Brain microvascular endothelial cell (primary cell): Measurements from ENCODE around the gene TCN2.

Source experiments
- DNase-seq: peaks from one replicate; pipeline ENCODE4 v3.0.0-alpha.2; 2020
- H3K27ac ChIP-seq: fragments of 250-450 bp; sonication (Bioruptor Pico); 2 replicates; pipeline ENCODE4 v1.5.1; 2020; ENCODE audit warnings: mild to moderate bottlenecking, moderate library complexity
- H3K27me3 ChIP-seq: fragments of 250-450 bp; sonication (Bioruptor Pico); replicated peaks from 2 replicates; pipeline ENCODE4 v1.5.1; 2020; ENCODE audit warnings: mild to moderate bottlenecking
- H3K36me3 ChIP-seq: fragments of 250-450 bp; sonication (Bioruptor Pico); replicated peaks from 2 replicates; pipeline ENCODE4 v1.5.1; 2020; ENCODE audit warnings: mild to moderate bottlenecking
- H3K4me3 ChIP-seq: 2 replicates; pipeline ENCODE4 v1.5.1; 2011; ENCODE audit warnings: low read depth, mild to moderate bottlenecking, control low read depth, low read length, moderate library complexity
- CTCF ChIP-seq: IDR thresholded peaks from 2 replicates; pipeline ENCODE4 v1.5.1; 2011; ENCODE audit warnings: low read depth, mild to moderate bottlenecking, moderate library complexity, low read length, control low read depth, inconsistent platforms; ENCODE audit errors: missing control alignments
- in situ Hi-C: cut with HindIII; loops from 2 replicates; pipeline ENCODE4 v1.10.0; 2017; ENCODE audit warnings: low sequenced_read_pairs, low pct_ligation_motif_present

TCN2 gene

GRCh38 chr22:30568137-30568805, 38.7 kb upstream of the TCN2 start:
- H3K36me3 ChIP-seq = no peaks in the 10 kb centered on the region
- no peak for DNase-seq
- H3K27ac ChIP-seq = no peak overlapping the region
- no peak overlapping the region for H3K4me3 ChIP-seq
- no peaks in the 10 kb centered on the region for H3K27me3 ChIP-seq
- TF ChIP-seq CTCF = no peak
- in situ Hi-C loops = no loop called here

GRCh38 chr22:30569674-30570202, 37.2 kb upstream of the TCN2 start:
- Histone ChIP-seq H3K27me3 (no peaks in the 10 kb centered on the region), H3K4me3 (no peak overlapping the region), H3K27ac (no peak overlapping the region), H3K36me3 (no peaks in the 10 kb centered on the region)
- DNase-seq = no peak
- in situ Hi-C loops = no loop called here
- no peak for TF ChIP-seq CTCF

- peaks cover 23% of the 10 kb centered on the region for H3K36me3 ChIP-seq
- H3K4me3 ChIP-seq = no peak overlapping the region
- DNase-seq = no peak
- H3K27me3 ChIP-seq = no peaks in the 10 kb centered on the region
- TF ChIP-seq CTCF = no peak
- H3K27ac ChIP-seq = no peak overlapping the region
- in situ Hi-C loops = no loop called here
Measured at GRCh38 chr22:30572210-30572609, 34.8 kb upstream of the TCN2 start.

- no peak for DNase-seq
- Histone ChIP-seq H3K27me3 (no peaks in the 10 kb centered on the region), H3K36me3 (peaks cover 31% of the 10 kb centered on the region), H3K27ac (no peak overlapping the region), H3K4me3 (no peak overlapping the region)
- TF ChIP-seq CTCF = no peak
- in situ Hi-C loops = no loop called here
Measured at GRCh38 chr22:30572840-30573593, 34.0 kb upstream of the TCN2 start.

GRCh38 chr22:30573594-30574094, 33.3 kb upstream of the TCN2 start:
- in situ Hi-C loops = no loop called here

More at GRCh38 chr22:30573594-30574094, 33.3 kb upstream of the TCN2 start:
- H3K36me3 ChIP-seq = peaks cover 37% of the 10 kb centered on the region
- H3K27ac ChIP-seq = no peak overlapping the region
- DNase-seq = no peak
- no peak overlapping the region for H3K4me3 ChIP-seq
- H3K27me3 ChIP-seq = no peaks in the 10 kb centered on the region
- no peak for TF ChIP-seq CTCF
